ENCODE measurements around the gene KAT5. TPM values are rescaled to one million over a fixed set of nuclear protein-coding genes. Genes with fewer than 3 reads are reported as not detected.
"Not testable (repeated sequence)": the region's sequence is repeated elsewhere in the genome, so short reads cannot be mapped to it uniquely, and the experiment has no call there.

KAT5 gene
- total RNA-seq, 2 experiments from 2014 or later = 79.9 to 97.1 TPM

- Histone ChIP-seq H4K20me1 (ENCODE audit: insufficient read depth, low read length) (no peaks in the 10 kb centered on the region), H3K4me3 (ENCODE audit: low read depth, low read length, poor library complexity, severe bottlenecking) (no peak overlapping the region), H2AFZ (ENCODE audit: low read length) (no peak overlapping the region), H3K4me1 (ENCODE audit: insufficient read depth, low read length, poor library complexity, severe bottlenecking) (no peaks in the 10 kb centered on the region), H3K36me3 (ENCODE audit: insufficient read depth, low read length) (no peaks in the 10 kb centered on the region), H3K79me2 (ENCODE audit: insufficient read depth, low read depth, low read length) (no peaks in the 10 kb centered on the region), H3K9me2 (ENCODE audit: insufficient read depth, low read length) (no peaks in the 10 kb centered on the region), H3K27ac (ENCODE audit: low read depth, low read length, poor library complexity, severe bottlenecking) (no peak overlapping the region), H3K4me2 (ENCODE audit: low read length) (no peak overlapping the region), H3K9me3 (ENCODE audit: low read length) (no peaks in the 10 kb centered on the region)
- CTCF ChIA-PET (ENCODE audit: unreplicated experiment) = no interaction called here
- intact Hi-C loops (cut with micrococcal nuclease; ENCODE audit: unreplicated experiment) = no loop called here
- POLR2A ChIA-PET = interaction anchor here (0.6 to 1.0 kb wide), 2 partner anchors 9 to 115 kb away, joined by 3 to 5 read pairs; no protein-coding TSS in a partner anchor
- BruUV-seq (replicated peaks) = no TSS peak
- DNase-seq (ENCODE audit: low spot score) = no peak
- TF ChIP-seq, protein P1, sequence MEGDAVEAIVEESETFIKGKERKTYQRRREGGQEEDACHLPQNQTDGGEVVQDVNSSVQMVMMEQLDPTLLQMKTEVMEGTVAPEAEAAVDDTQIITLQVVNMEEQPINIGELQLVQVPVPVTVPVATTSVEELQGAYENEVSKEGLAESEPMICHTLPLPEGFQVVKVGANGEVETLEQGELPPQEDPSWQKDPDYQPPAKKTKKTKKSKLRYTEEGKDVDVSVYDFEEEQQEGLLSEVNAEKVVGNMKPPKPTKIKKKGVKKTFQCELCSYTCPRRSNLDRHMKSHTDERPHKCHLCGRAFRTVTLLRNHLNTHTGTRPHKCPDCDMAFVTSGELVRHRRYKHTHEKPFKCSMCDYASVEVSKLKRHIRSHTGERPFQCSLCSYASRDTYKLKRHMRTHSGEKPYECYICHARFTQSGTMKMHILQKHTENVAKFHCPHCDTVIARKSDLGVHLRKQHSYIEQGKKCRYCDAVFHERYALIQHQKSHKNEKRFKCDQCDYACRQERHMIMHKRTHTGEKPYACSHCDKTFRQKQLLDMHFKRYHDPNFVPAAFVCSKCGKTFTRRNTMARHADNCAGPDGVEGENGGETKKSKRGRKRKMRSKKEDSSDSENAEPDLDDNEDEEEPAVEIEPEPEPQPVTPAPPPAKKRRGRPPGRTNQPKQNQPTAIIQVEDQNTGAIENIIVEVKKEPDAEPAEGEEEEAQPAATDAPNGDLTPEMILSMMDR (conservative IDR thresholded peaks at IDR 0.05; ENCODE audit: low read length) = no peak
- no peak for TF ChIP-seq EZH2phosphoT487 (IDR thresholded peaks at IDR 0.05; ENCODE audit: borderline replicate concordance, low read depth, low read length)
Measured at GRCh38 chr11:65685981-65686380, 26.1 kb upstream of the KAT5 start.

GRCh38 chr11:65691847-65692246, 20.2 kb upstream of the KAT5 start:
- H3K4me3 ChIP-seq (ENCODE audit: low read depth, low read length, poor library complexity, severe bottlenecking); H3K27ac ChIP-seq (ENCODE audit: low read depth, low read length, poor library complexity, severe bottlenecking); H3K79me2 ChIP-seq (ENCODE audit: insufficient read depth, low read depth, low read length); H3K36me3 ChIP-seq (ENCODE audit: insufficient read depth, low read length); H4K20me1 ChIP-seq (ENCODE audit: insufficient read depth, low read length); H3K4me2 ChIP-seq (ENCODE audit: low read length); H3K4me1 ChIP-seq (ENCODE audit: insufficient read depth, low read length, poor library complexity, severe bottlenecking); BruUV-seq (replicated peaks); intact Hi-C loops (cut with micrococcal nuclease; ENCODE audit: unreplicated experiment); DNase-seq (ENCODE audit: low spot score); CTCF ChIA-PET (ENCODE audit: unreplicated experiment); H2AFZ ChIP-seq (ENCODE audit: low read length); H3K9me2 ChIP-seq (ENCODE audit: insufficient read depth, low read length); H3K9me3 ChIP-seq (ENCODE audit: low read length); POLR2A ChIA-PET: not testable (repeated sequence)

DNA sequence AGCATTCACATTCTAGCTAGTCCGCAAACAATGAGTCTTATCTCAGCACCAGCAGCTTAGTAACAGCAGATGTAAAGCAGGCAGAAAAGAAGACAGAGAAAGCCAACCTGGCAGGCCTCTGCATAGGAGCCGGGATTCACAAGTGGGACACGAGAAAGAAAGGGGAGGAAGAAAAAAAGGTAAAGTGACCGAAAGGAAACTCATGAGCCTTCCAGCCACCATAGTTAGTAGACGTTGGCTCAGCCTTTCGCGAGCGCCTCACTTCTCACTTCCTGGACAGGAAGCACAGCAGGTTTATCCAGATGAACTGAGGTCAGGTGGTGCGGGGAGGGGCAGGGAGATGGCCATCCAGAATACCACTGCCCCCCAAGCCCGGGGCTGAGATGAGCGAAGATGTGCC, 19.7 kb upstream of the KAT5 start:
- no TSS peak for BruUV-seq (replicated peaks)
- TF ChIP-seq EZH2phosphoT487 (IDR thresholded peaks at IDR 0.05; ENCODE audit: borderline replicate concordance, low read depth, low read length) = no peak
- TF ChIP-seq, protein P1 (conservative IDR thresholded peaks at IDR 0.05; ENCODE audit: low read length) = no peak
- H3K4me3 ChIP-seq (ENCODE audit: low read depth, low read length, poor library complexity, severe bottlenecking) = no peak overlapping the region
- no peaks in the 10 kb centered on the region for H3K9me2 ChIP-seq (ENCODE audit: insufficient read depth, low read length)
- intact Hi-C loops (cut with micrococcal nuclease; ENCODE audit: unreplicated experiment) = no loop called here
- H3K4me1 ChIP-seq (ENCODE audit: insufficient read depth, low read length, poor library complexity, severe bottlenecking) = no peaks in the 10 kb centered on the region
- no peak overlapping the region for H2AFZ ChIP-seq (ENCODE audit: low read length)
- no peak overlapping the region for H3K27ac ChIP-seq (ENCODE audit: low read depth, low read length, poor library complexity, severe bottlenecking)
- ChIA-PET POLR2A (interaction anchor here (0.6 to 0.7 kb wide), 3 partner anchors 19 to 262 kb away, joined by 3 to 7 read pairs (median 3); no protein-coding TSS in a partner anchor), CTCF (ENCODE audit: unreplicated experiment) (no interaction called here)
- no peaks in the 10 kb centered on the region for H3K79me2 ChIP-seq (ENCODE audit: insufficient read depth, low read depth, low read length)
- no peak overlapping the region for H3K4me2 ChIP-seq (ENCODE audit: low read length)
- DNase-seq (ENCODE audit: low spot score) = no peak
- no peaks in the 10 kb centered on the region for H3K36me3 ChIP-seq (ENCODE audit: insufficient read depth, low read length)
- no peaks in the 10 kb centered on the region for H4K20me1 ChIP-seq (ENCODE audit: insufficient read depth, low read length)
- no peaks in the 10 kb centered on the region for H3K9me3 ChIP-seq (ENCODE audit: low read length)
